Islet of Langerhans (tissue), 1 donor: ENCODE measurements around the gene NKIRAS1.
"Not testable (repeated sequence)": the region's sequence is repeated elsewhere in the genome, so short reads cannot be mapped to it uniquely, and the experiment has no call there.

Experiments used
- FAIRE-seq: peaks from one replicate; lab custom pipeline; 2011; peaks lifted over from hg19 to GRCh38; lab: Jason Lieb, UNC

The NKIRAS1 gene

GRCh38 chr3:23867838-23868237 lies 49.0 kb downstream of the NKIRAS1 start:
- FAIRE-seq: no peak

GRCh38 chr3:23867400-23867799 lies 49.4 kb downstream of the NKIRAS1 start:
- no peak for FAIRE-seq

- FAIRE-seq: no peak
Observed at GRCh38 chr3:23865595-23866396, 51.0 kb downstream of the NKIRAS1 start.

- FAIRE-seq: no peak
Observed at GRCh38 chr3:23864931-23865330, 51.9 kb downstream of the NKIRAS1 start.

- no peak for FAIRE-seq
Observed at GRCh38 chr3:23863060-23863459, 53.7 kb downstream of the NKIRAS1 start.

- no peak for FAIRE-seq
Observed at GRCh38 chr3:23861689-23862088, 55.1 kb downstream of the NKIRAS1 start.

- no peak for FAIRE-seq
Observed at GRCh38 chr3:23859839-23860382, 56.9 kb downstream of the NKIRAS1 start.

GRCh38 chr3:23859012-23859743 lies 57.6 kb downstream of the NKIRAS1 start:
- no peak for FAIRE-seq

GRCh38 chr3:23856286-23856685 lies 60.5 kb downstream of the NKIRAS1 start:
- FAIRE-seq: no peak

GRCh38 chr3:23849462-23849861 lies 67.3 kb downstream of the NKIRAS1 start:
- not testable (repeated sequence) for FAIRE-seq

- FAIRE-seq: no peak
Observed at GRCh38 chr3:23845326-23846216, 71.2 kb downstream of the NKIRAS1 start.

GRCh38 chr3:23843869-23844268 lies 72.9 kb downstream of the NKIRAS1 start:
- no peak for FAIRE-seq
